SU-DHL-6 (cell line): ENCODE measurements around the gene SUPT4H1.

Experiments used
- H2AFZ ChIP-seq: fragments of 200-600 bp; sonication (generic); 2 replicates; pipeline ENCODE4 v1.6.1; 2014; ENCODE audit warnings: low read depth, mild to moderate bottlenecking, moderate library complexity, mixed read lengths, antibody characterized with exemption, low read length; ENCODE audit not compliant: severe bottlenecking
- H3F3A ChIP-seq: fragments of 200-600 bp; shearing (Covaris generic); 2 replicates; pipeline ENCODE4 v1.6.0; 2016; ENCODE audit warnings: antibody characterized with exemption, mild to moderate bottlenecking; ENCODE audit not compliant: insufficient read depth
- H3K27ac ChIP-seq: fragments of 200-600 bp; sonication (generic); 2 replicates; pipeline ENCODE4 v1.5.1; 2016; ENCODE audit warnings: low read depth, mild to moderate bottlenecking, low read length, moderate library complexity, mixed read lengths
- H3K27me3 ChIP-seq: fragments of 200-600 bp; sonication (generic), shearing (Covaris generic); 2 replicates; pipeline ENCODE4 v1.6.0; 2014; ENCODE audit warnings: mild to moderate bottlenecking, low read length
- H3K36me3 ChIP-seq: fragments of 200-600 bp; sonication (generic); 2 replicates; pipeline ENCODE4 v1.6.1; 2014; ENCODE audit warnings: mild to moderate bottlenecking, low read length, mixed read lengths
- H3K4me2 ChIP-seq: fragments of 300-600, 200-600 bp; shearing (Covaris generic), sonication (generic); 2 replicates; pipeline ENCODE4 v1.6.0; 2014; ENCODE audit warnings: low read length, low read depth, mild to moderate bottlenecking; ENCODE audit not compliant: poor library complexity, severe bottlenecking
- H3K4me3 ChIP-seq: fragments of 200-600 bp; sonication (generic); 2 replicates; pipeline ENCODE4 v1.5.1; 2014; ENCODE audit warnings: antibody characterized with exemption, low read length, mild to moderate bottlenecking, mixed read lengths; ENCODE audit not compliant: insufficient read depth, poor library complexity, severe bottlenecking
- H3K79me2 ChIP-seq: fragments of 200-600 bp; sonication (generic); 2 replicates; pipeline ENCODE4 v1.6.1; 2014; ENCODE audit warnings: mild to moderate bottlenecking, low read length, moderate library complexity; ENCODE audit not compliant: insufficient read depth
- H3K9ac ChIP-seq: fragments of 200-600 bp; sonication (generic); 2 replicates; pipeline ENCODE4 v1.7.0; 2014; ENCODE audit warnings: mild to moderate bottlenecking, low read length
- H3K9me2 ChIP-seq: fragments of 200-600 bp; sonication (generic); replicated peaks from 2 replicates; pipeline ENCODE4 v1.6.1; 2014; ENCODE audit warnings: low read length; ENCODE audit not compliant: insufficient read depth
- H3K9me3 ChIP-seq: fragments of 200-600 bp; sonication (generic); 2 replicates; pipeline ENCODE4 v1.6.1; 2014; ENCODE audit warnings: low read length, mixed read lengths; ENCODE audit not compliant: insufficient read depth
- H4K20me1 ChIP-seq: fragments of 200-600 bp; sonication (generic); 2 replicates; pipeline ENCODE4 v1.6.1; 2014; ENCODE audit warnings: low read depth, mild to moderate bottlenecking, antibody characterized with exemption, low read length, moderate library complexity, mixed read lengths
- CTCF ChIP-seq: fragments of 200-600 bp; sonication (generic); IDR thresholded peaks from one replicate; pipeline ENCODE4 v1.5.1; 2017; ENCODE audit warnings: antibody characterized with exemption, mild to moderate bottlenecking, low read length, moderate library complexity; ENCODE audit not compliant: insufficient read depth, poor library complexity, severe bottlenecking
- EZH2phosphoT487 ChIP-seq: fragments of 200-600 bp; sonication (generic), shearing (Covaris generic); conservative IDR thresholded peaks from 2 replicates; pipeline ENCODE4 v1.6.1; 2018; ENCODE audit warnings: mild to moderate bottlenecking, antibody characterized with exemption, low read length, moderate library complexity, mixed read lengths

SUPT4H1 gene

GRCh38 chr17:58351831-58352595 lies at the start of gene SUPT4H1:
Gene SUPT4H1 (minus strand): TSS chr17:58352201. CDS start chr17:58352135, 66 bp downstream.
- no peak for TF ChIP-seq CTCF
- TF ChIP-seq EZH2phosphoT487, result no peak
- H3K9me3 ChIP-seq, result no peaks in the 10 kb centered on the region
- peak within 1 kb of the TSS; percentile 96 for H3K9ac ChIP-seq
- H3K27me3 ChIP-seq, result no peaks in the 10 kb centered on the region
- H3K36me3 ChIP-seq, result peaks cover 16% of the 10 kb centered on the region; the same call in 1 of the 2 replicates
- H3K9me2 ChIP-seq, result no peaks in the 10 kb centered on the region
- H4K20me1 ChIP-seq, result no peaks in the 10 kb centered on the region
- H3K27ac ChIP-seq, result peak within 1 kb of the TSS; percentile 87
- H3K4me2 ChIP-seq, result peak within 1 kb of the TSS; percentile 98
- peak within 1 kb of the TSS; percentile 94 for H3K4me3 ChIP-seq
- peak within 1 kb of the TSS; percentile 46 for H2AFZ ChIP-seq
- H3K79me2 ChIP-seq, result peaks cover 23% of the 10 kb centered on the region
- H3F3A ChIP-seq, result peaks cover 11% of the 10 kb centered on the region

DNA sequence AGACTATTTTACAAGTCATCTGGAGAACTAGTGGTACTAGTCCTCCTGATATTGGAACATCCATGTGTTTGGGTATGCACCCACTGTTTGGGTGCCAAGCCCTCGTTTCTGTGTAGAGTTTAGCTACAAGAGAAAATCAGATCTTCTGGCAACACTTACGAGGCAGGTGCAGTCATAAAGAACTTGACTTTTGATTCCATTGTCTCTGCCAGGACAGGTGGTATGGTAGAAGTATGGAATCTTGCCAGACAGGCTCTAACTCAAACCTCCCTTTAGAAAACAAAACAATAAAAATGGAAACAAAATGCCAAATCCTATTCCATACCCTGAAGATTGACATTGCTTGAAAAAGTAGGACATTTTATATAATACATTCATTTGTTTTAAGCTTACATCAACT lies 49.3 kb upstream of the SUPT4H1 start:
- no peaks in the 10 kb centered on the region for H3K36me3 ChIP-seq
- no peaks in the 10 kb centered on the region for H4K20me1 ChIP-seq
- no peaks in the 10 kb centered on the region for H3K27me3 ChIP-seq
- no peaks in the 10 kb centered on the region for H3K9me2 ChIP-seq
- H3K27ac ChIP-seq, result no peak overlapping the region
- no peak overlapping the region for H2AFZ ChIP-seq
- no peak overlapping the region for H3K4me2 ChIP-seq
- H3K4me3 ChIP-seq, result no peak overlapping the region
- no peaks in the 10 kb centered on the region for H3K9me3 ChIP-seq
- TF ChIP-seq EZH2phosphoT487 (no peak), CTCF (no peak)
- no peak overlapping the region for H3K9ac ChIP-seq
- no peaks in the 10 kb centered on the region for H3F3A ChIP-seq
- H3K79me2 ChIP-seq, result no peaks in the 10 kb centered on the region

DNA sequence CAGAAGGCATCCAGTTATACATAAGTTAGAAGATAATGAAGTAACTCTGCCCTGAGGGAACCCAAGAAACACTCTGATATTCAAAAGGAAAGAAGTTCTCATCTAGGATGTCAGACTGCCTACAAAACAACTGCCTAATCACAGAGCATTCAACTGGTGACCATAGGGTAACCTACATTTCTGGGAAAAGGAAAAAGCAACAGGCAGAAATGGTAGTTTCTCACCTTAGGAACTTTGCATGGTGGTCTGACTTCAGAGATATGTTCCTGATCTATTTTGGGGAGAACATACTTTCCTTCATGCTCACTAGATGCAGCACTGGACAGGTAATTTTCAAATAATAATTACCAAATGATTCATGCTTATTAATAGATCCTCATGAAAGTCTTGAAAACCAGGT lies 48.8 kb upstream of the SUPT4H1 start:
- Histone ChIP-seq H3F3A (no peaks in the 10 kb centered on the region), H3K9me2 (no peaks in the 10 kb centered on the region), H4K20me1 (no peaks in the 10 kb centered on the region), H3K79me2 (no peaks in the 10 kb centered on the region), H3K9me3 (no peaks in the 10 kb centered on the region), H3K4me3 (no peak overlapping the region), H3K4me2 (no peak overlapping the region), H3K27ac (no peak overlapping the region), H2AFZ (no peak overlapping the region), H3K36me3 (no peaks in the 10 kb centered on the region), H3K27me3 (no peaks in the 10 kb centered on the region), H3K9ac (no peak overlapping the region)
- TF ChIP-seq EZH2phosphoT487 (no peak), CTCF (no peak)
